ENCODE data around the gene SPECC1.
A peak's percentile ranks its signal among the peaks of the same experiment; 100 is the strongest.
"Not testable (repeated sequence)": the region's sequence is repeated elsewhere in the genome, so short reads cannot be mapped to it uniquely, and the experiment has no call there.

SPECC1 gene

GRCh38 chr17:20094777-20095176, 85.6 kb downstream of the SPECC1 start:
- DNase-seq (ENCODE audit: low read depth in 2 of 2): no peak

GRCh38 chr17:20095336-20096080, 86.3 kb downstream of the SPECC1 start:
- DNase-seq (ENCODE audit: low read depth in 2 of 2): no peak

- DNase-seq (ENCODE audit: low read depth in 2 of 2): no peak
Observed at GRCh38 chr17:20096430-20096829, 87.3 kb downstream of the SPECC1 start.

GRCh38 chr17:20097330-20097729, 88.2 kb downstream of the SPECC1 start:
- no peak for DNase-seq (ENCODE audit: low read depth in 2 of 2)

- DNase-seq (ENCODE audit: low read depth in 2 of 2): no peak
Observed at GRCh38 chr17:20098314-20098713, 89.2 kb downstream of the SPECC1 start.

GRCh38 chr17:20100806-20101205, 91.6 kb downstream of the SPECC1 start:
- DNase-seq (ENCODE audit: low read depth in 2 of 2): not testable (repeated sequence)

- DNase-seq (ENCODE audit: low read depth in 2 of 2): no peak
Observed at GRCh38 chr17:20103454-20104446, 94.6 kb downstream of the SPECC1 start.

GRCh38 chr17:20105539-20106280, 96.6 kb downstream of the SPECC1 start:
- no peak for DNase-seq (ENCODE audit: low read depth in 2 of 2)

- DNase-seq (ENCODE audit: low read depth in 2 of 2): not testable (repeated sequence)
Observed at GRCh38 chr17:20106446-20106845, 97.3 kb downstream of the SPECC1 start.

GRCh38 chr17:20109076-20109475, 99.9 kb downstream of the SPECC1 start:
- DNase-seq (ENCODE audit: low read depth in 2 of 2): no peak

- no peak for DNase-seq (ENCODE audit: low read depth in 2 of 2)
Observed at GRCh38 chr17:20111538-20111937, 102.4 kb downstream of the SPECC1 start.

GRCh38 chr17:20114466-20114865, 105.3 kb downstream of the SPECC1 start:
- DNase-seq (ENCODE audit: low read depth in 2 of 2): no peak

GRCh38 chr17:20116683-20117309, 107.6 kb downstream of the SPECC1 start:
- DNase-seq (ENCODE audit: low read depth in 2 of 2): peak in 1 of 2 donors; percentile 8

GRCh38 chr17:20118280-20118679, 109.1 kb downstream of the SPECC1 start:
- no peak for DNase-seq (ENCODE audit: low read depth in 2 of 2)

- no peak for DNase-seq (ENCODE audit: low read depth in 2 of 2)
Observed at GRCh38 chr17:20120836-20121235, 111.7 kb downstream of the SPECC1 start.

GRCh38 chr17:20121359-20122253, 112.4 kb downstream of the SPECC1 start:
- DNase-seq (ENCODE audit: low read depth in 2 of 2): peak; percentile 34

- no peak for DNase-seq (ENCODE audit: low read depth in 2 of 2)
Observed at GRCh38 chr17:20122254-20122879, 113.2 kb downstream of the SPECC1 start.

- no peak for DNase-seq (ENCODE audit: low read depth in 2 of 2)
Observed at GRCh38 chr17:20123209-20123608, 114.0 kb downstream of the SPECC1 start.

- no peak for DNase-seq (ENCODE audit: low read depth in 2 of 2)
Observed at GRCh38 chr17:20125724-20126123, 116.6 kb downstream of the SPECC1 start.

All from stimulated activated CD8-positive, alpha-beta memory T cell treated with anti-CD3 and anti-CD28 coated beads, Interleukin-15, amount 100 ng/mL, for 48 hours (primary cell).